GM18951 (cell line): ENCODE results near the gene SSR3.
"Not testable (repeated sequence)": the region's sequence is repeated elsewhere in the genome, so short reads cannot be mapped to it uniquely, and the experiment has no call there.

Experiments
- POLR2A ChIP-seq: IDR thresholded peaks from 4 replicates; pipeline ENCODE4 v1.6.1; 2011; ENCODE audit warnings: mild to moderate bottlenecking; ENCODE audit not compliant: insufficient read length, insufficient read depth; ENCODE audit errors: extremely low read depth
- in situ Hi-C: fragments of 300-500 bp; cut with MboI; formaldehyde crosslinking; loops from one replicate; pipeline ENCODE4 v1.12.0; 2022; ENCODE audit warnings: low sequenced_read_pairs, mixed read lengths, inconsistent platforms; ENCODE audit not compliant: unreplicated experiment

The SSR3 gene

DNA sequence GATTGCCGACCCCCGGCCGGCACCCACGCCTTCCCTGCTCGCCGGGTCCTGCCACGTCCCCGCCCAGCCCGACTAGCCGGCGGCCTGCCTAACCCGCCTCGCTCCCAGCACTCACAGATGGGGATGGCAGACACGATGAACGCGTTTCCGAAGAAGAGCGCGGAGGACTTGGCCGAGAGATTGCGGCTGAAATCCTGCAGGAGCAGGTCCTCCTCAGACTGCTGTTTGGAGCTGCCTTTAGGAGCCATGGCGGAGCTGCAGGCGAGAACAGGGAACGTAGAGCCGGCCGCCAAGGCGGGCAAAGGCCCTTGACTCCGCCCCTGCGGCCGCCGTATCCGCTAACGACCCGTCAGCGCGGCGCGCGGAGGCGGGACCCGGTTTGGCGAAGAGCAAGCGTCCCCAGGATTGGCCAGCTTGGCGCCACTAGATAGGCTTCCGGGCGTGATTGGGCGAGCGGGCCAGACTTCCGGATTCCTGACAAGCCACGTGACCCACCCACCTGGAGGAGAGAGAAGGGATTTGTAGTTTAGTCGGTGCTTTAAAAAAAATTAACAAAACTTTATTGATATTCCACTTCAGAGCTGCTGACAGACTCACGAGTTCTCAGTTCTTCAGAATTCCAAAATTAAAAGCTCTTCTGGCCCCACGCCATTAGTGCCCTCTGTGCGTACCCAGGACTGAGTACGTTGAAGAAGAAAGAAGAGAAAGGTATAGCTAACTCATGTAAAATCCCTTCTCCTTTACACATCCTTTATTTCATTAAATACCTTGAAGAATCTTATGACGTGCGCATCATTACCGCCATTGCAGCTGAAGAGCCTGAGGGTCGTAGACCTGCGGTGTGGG is at the start of gene SSR3:
TSS of gene SSR3 (minus strand) at position 276 of the 846 bp plus-strand sequence. CDS start at position 248, 28 bp downstream.
- in situ Hi-C loops: loop anchor here (10.0 kb wide), 1 partner anchor 110 kb away; no protein-coding TSS in a partner anchor
- TF ChIP-seq POLR2A: peak; percentile 92

DNA sequence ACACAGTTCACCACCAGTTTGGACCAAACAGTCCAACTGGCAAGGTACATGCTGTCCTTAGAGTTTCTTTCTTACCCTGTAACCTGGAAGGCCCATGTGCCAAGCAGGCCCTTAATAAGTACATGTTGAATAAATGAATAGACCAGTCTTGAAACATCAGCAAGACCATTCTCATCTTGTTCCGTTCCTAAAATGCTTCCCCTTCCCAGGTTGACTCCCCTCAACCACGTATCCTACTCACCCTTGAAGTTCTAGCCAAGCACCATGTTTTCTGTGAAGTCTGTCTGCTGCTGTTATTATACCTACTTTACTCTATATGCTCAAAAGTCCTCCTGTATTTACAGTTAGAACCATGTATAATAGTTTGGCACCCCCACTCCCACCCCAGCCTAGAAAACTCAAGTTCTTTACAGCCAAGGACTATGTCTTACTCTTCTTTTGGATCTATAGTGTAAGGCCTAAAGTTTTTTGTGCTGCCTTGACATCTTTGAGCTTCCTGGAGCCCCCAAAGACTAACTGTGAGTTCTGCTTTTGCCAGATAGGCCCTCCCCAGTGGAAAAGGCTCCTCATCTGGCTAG is 49.2 kb upstream of the SSR3 start:
- in situ Hi-C loops: no loop called here
- no peak for TF ChIP-seq POLR2A

DNA sequence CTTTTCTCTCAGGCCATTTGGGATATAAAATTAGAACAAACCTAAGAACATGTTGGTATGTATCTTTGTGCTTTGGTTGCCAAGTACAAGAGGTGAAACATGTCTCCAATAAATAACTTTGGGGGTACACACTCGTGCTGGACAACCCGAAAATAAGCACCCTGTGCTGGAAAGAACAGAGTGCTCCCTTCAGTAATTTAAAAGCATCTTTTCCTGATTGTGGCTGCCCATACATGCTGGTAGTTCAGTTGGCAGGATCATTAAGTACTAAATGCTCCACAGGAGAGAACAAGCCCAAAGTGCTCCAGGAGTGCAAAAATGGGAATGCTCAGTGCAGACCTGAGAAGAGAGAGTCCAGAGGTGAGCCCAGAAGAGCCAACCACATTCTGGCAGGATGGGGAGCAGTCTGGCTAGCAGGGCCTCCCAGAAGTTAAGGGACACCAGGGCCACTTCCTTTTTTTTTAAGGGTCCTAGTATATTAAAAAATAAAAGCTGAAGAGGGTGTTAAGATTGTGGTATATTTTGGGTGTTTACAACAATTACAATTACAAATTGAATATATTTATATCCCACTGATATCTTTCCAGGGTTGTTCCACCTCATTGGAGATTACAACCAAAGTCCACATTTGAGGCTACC is 48.6 kb upstream of the SSR3 start:
- TF ChIP-seq POLR2A: no peak
- in situ Hi-C loops: no loop called here

DNA sequence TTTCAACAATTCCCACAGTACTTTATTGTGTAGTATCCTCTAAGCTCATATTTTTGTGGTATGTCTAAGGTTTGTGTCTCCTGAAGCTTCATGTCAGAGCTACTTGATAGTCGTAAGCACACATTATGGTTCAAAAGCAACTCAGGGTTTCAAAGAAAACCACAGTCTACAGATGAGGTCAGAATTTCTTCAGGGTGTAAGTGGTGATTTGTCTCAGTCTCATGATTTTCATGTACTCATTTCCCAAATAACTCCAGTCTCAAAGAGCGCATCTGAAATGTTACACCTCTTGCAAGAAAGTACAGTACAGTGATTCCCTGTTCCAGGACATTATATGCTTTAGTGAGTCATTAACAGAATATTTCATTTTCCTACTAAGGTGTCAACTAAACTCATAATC is 47.5 kb upstream of the SSR3 start:
- TF ChIP-seq POLR2A: no peak
- in situ Hi-C loops: no loop called here

DNA sequence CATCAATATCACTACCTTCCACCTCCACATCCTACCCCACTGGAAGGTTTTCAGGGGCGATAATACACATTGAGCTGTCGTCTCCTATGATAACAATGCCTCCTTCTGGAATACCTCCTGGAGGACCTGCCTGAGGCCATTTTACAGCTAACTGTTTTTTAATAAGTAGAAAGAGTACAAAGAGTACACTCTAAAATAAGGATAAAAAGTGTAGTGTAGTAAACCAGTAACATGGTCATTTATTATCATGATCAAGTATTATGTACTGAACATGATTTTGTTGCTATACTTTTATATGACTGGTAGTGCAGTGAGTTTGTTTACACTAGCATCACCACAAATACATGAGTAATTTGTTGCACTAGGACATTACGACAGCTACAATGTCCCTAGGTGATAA is 46.6 kb upstream of the SSR3 start:
- in situ Hi-C loops: no loop called here
- TF ChIP-seq POLR2A: no peak

DNA sequence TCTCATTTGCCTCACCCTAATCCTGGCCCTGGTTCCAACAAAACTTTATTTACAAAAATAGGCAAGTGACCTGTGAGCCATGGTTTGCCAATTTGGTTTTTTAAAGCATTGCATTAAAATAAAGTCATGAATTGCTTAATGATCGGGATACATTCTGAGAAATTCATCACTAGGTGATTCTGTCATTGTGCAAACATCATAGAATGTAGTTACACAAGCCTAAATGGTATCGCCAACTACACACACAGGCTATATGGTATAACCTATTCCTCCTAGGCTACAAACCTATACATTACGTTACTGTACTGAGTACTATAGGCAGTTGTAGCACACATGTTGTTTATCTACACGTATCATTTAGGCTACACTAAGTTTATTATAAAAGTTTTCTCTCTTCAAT is 45.9 kb upstream of the SSR3 start:
- no peak for TF ChIP-seq POLR2A
- in situ Hi-C loops: no loop called here

DNA sequence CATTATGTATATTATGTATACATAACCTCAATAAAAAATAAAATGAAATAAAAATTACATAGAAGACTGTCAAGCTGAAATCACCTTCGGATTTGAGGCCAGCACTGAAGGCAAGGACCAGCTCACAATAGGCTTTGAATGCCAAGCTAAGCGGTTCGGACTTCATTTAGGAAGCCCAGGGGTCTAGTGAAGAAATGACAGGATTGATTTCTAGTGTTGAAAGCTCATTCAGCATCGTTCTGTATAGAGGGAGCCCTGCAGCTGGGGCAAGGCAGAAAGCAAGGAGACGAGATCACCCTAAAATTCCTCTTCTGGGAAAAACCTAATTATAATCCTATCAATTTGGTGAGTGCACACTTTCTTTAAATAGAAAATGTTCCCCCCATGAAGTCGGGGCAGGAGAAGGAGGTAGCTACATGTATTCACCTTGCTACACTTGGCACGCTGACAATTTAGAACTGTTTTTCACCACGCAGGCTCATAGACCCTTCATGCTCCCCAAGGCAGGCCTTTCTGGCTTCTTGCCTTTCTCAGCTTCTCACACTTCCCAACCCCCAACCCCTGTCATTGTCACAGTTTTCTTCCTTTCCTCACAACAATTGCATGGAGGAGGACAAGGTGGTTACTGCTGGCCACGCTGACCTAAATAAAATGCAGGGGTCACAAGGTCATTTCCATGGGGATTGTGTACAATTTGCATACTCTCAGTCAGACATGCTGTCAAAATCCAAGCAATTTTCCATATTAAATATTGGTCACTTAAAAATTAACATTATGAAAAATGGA is 44.4 kb upstream of the SSR3 start:
- in situ Hi-C loops: no loop called here

DNA sequence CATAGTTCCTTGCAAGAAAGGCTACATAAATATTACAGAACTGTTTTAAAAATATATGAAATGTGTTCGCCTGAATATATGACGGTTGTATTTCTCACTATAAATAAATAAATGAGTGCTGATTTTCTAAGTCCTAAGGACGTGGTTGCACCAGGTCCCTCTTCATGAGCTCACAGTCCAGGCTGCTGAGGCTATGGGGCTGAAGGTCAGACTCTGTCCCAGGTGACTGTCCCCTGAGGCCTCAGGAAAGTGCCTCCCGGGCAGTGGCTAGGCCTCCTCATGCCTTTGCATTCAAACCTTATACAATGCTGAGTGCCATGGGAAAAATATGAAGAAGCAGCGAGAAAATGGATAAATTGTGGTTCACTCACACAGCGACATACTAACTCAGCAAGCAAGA is 43.5 kb upstream of the SSR3 start:
- no peak for TF ChIP-seq POLR2A
- in situ Hi-C loops: no loop called here

More for the DNA sequence above, 44.4 kb upstream of the SSR3 start:
- TF ChIP-seq POLR2A: no peak

DNA sequence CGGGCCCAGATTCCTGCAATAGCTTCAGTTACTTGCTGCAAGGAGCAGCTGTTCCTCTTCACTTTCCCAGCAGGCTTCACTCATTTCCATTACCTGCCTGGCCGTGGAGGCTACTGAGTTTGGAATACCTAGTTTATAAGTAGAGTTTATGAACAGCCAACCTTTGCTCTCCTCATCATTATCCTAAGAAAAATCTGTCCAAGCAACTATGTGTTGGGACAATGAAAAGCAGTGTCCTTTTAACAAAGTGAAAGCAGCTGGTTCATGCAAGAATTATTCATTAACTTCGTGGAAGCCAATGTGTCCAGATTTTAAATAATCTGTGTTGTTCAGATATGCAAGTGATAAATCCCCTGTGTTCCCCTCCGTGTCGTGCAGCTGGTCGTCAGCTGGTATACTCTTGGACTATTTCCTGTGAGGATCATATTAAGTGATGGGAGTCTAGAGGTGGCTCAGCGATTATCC is 39.3 kb upstream of the SSR3 start:
- TF ChIP-seq POLR2A: no peak
- in situ Hi-C loops: no loop called here

DNA sequence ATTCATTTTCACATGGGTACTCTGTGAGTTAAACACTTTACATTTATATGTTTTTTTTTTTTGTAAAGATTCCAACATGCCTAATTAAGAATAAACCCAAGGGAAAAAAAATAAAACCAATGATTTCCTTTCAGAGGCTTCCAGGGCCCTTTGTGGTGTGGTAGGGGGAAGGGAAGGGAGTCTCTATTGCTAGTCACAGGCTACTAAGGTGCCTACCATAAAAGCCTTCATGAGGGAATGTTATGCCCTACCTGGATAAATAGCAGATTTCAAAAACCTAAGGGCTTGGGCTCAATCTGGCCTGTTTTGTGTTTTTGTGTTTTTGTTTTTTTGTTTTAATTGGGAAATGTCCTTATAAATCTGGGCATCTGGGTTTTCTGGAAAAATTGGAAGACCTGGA is 38.9 kb upstream of the SSR3 start:
- in situ Hi-C loops: no loop called here
- TF ChIP-seq POLR2A: no peak

DNA sequence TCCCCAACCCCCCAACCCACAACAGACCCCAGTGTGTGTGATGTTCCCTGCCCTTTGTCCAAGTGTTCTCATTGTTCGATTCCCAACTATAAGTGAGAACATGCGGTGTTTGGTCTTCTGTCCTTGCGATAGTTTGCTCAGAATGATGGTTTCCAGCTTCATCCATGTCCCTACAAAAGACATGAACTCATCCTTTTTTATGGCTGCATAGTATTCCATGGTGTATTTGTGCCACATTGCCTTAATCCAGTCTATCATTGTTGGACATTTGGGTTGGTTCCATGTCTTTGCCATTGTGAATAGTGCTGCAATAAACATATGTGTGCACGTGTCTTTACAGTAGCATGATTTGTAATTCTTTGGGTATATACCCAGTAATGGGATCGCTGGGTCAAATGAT is 34.9 kb upstream of the SSR3 start:
- in situ Hi-C loops: not testable (repeated sequence)

DNA sequence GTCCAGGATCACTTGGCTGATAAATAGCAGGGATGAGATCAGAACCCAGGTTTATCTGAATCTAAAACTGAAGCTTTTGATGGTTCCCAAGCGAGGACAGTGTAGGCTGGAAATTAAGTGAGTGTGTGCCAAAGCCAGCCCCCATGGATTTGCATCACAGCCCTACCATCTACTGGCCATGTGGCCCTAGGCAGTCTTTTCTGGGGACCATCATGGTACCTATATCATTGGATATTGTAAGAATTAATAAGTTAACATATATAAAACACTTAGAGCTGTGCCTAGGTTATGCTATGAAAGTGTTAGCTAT is 32.8 kb upstream of the SSR3 start:
- no peak for TF ChIP-seq POLR2A
- in situ Hi-C loops: no loop called here
